Activated CD4-positive, CD25-positive, alpha-beta regulatory T cell treated with anti-CD3 and anti-CD28 coated beads, Interleukin-2, amount 50 U/mL, for 72 hours (primary cell): ENCODE measurements around the gene NAGA.
"Not testable (repeated sequence)": the region's sequence is repeated elsewhere in the genome, so short reads cannot be mapped to it uniquely, and the experiment has no call there.

Experiments used
- DNase-seq: peaks from one replicate; pipeline ENCODE4 v3.0.0; 2021

Gene NAGA

DNA sequence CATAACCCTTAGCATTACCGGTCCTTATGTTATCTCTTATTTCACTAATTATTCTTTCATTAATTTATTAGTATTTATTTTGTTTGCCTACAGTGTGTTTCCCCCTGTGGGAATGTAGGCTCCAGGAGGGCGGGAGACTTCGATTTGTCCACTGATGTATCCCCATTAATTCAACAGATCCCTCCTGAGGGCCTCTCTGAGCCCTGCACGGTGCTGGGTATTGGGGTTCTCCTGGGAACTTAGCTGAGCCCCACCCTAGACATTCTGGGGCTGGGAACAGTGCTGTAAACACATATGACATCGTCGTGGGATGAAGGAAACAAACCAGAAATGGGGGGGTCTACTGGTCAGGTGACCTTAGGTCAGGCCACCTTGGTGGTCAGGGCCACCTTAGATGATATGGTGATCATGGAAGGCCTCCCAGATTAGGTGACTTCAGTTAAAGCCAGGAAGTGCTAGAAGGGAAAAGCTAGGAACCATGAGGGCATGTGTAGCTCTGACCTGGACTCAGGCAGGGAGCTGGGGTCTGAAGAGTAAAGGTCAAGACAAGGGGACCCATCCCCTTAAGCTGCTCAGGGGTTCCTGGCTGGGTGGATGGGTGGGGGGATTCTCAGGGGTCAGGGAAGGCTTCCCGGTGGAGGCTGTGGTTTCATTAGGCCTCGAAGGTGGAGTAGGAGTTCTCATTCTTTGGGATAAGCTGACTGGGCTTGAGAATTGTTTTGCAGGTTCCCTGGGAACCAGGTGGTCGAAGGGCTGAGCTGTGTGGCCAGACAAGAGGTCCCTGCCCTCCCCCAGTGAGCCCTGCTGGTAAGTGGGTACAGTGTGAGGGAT, 4.4 kb upstream of the NAGA start:
- no peak for DNase-seq

DNA sequence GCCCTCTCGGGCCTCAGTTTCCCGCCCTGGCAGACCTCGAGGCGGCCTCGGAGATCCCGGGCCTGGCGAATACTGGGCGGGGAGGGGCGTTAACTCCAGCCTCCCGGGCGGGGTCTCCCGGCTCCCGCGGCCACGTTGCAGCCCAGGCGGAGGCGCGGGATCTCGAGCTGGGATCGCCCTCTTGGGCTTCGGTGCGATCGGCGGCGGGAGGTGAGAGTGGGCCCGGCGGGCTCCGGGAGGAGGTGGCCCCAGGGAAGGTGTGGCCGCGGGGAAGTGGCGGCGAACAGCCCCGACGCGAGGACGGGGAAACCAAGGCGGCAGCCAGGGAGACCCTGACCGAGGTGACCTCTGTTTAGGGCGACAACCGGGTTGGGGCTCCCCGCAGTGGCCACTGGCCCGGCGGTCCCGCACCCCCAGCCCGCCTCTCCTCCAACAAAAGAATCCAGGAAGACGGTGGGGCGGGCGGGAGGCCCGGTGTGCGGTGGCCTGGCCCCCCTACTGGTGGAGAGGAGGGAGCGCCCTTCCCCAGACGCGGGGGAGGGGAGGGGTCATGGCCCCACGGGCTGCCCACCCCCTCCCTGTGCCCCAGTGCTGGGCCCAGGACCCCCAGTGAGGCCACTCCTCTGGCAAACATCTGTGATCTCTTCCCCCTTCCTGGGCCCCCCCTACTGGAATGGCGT, 3.7 kb upstream of the NAGA start, which contains the start of gene PHETA2:
Gene PHETA2, plus strand, starts transcription at position 117 of the 680 bp plus-strand sequence. CDS start 3,046 bp downstream, outside the sequence.
- DNase-seq = peak; percentile 59

DNA sequence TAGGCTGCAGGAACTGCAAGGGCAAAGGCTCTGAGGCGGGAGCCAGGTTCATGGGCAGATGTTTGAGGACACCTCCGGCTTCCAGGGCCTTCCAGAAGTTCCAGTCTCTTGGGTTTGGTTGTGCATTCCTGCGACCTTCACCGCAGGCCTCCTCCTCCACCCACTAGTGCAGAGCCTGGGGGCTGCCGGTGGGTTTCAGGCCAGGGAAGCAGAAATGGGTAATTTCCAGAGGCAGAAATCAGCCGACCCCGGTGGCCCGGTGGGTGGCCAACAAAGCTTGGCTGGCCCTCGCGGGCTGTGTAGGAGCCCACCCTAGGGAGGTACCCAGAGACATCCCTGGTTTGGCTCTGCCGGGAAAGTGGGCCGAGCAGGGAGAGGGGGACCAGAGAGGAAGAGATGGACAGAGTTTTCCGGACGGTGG, 3.0 kb upstream of the NAGA start:
- no peak for DNase-seq

DNA sequence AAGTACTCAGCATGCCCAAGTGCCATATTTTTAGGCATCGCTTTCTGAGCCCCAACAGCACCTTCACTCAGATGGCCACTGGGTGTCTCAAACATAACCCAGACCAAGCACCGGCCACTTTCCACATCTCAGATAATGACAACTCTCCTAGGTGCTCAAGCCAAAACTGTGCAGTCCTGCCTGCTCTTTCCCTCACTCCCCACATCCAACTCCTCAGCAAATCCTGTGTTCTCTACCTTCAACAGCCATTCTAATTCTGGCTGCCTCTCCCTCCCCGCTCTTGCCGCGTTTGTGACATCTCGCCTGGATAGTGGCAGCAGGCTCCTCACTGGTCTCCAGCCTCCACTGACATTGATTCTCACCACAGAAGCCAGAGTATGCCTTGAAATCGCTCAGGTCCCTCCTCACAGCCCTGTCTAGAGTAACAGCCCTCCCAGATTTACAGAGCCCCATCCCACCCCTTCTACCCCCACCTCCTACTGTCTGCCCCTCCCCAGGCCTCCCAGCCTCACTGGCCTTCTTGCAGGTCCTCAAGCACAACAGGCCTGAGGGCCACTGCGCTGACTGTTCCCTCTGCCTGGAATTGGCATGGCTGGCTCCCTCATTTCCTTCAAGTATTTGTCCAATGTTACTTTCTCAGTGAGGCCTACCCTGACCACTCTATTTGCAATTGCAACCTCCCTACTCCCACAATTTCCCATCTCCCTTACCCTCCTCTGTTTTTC, 2.2 kb upstream of the NAGA start:
- DNase-seq = no peak

DNA sequence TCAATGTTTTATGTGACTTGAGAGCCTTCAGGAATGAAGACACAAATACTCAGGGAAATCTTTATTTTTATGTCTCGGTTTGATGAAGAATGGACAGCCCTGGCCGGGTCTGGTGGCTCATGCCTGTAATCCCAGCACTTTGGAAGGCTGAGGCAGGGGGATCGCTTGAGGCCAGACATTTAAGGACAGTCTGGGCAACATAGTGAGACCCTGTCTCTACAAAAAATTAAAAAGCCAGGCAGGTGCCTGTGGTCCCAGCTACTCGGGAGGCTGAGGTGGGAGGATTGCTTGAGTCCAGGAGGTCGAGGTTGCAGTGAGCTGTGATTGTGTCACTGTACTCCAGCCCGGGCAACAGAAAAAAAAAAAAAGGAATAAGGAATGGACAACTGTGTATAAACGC, 896 bp upstream of the NAGA start:
- not testable (repeated sequence) for DNase-seq

DNA sequence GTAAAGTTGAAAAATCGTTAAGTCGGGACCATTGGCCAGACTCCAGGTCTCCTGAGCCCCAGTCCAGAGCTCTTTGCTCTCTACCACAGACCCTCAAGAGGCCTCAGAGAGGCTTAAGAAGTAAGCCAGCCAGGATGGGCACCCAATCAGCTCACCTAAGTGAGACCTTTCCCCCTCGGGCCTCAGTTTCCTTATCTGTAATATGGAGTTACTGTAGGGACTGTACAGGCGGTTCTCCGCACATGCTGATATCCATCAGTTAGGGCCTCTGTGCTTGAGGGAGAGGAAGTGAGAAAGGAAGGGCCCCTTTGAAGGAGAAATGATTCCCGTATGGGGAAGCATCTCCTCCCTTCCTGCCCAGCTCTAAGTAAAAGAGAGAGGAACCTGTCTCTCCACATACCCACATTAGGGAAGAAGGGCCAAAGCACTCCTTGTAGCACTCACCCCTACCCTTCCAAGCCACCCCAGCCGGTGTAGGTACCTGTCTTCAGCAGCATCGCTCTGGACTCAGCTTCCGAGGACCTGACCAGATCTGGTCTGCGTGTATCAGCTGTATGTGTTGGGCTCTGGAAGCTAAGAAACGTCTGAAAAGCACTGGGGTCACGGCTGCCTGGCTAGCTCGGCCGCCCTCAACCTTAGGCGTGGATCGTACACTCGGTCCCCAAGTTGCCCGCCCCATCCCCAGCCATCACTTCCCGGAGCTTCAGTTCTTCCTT, 653 bp downstream of the NAGA start:
- no peak for DNase-seq

DNA sequence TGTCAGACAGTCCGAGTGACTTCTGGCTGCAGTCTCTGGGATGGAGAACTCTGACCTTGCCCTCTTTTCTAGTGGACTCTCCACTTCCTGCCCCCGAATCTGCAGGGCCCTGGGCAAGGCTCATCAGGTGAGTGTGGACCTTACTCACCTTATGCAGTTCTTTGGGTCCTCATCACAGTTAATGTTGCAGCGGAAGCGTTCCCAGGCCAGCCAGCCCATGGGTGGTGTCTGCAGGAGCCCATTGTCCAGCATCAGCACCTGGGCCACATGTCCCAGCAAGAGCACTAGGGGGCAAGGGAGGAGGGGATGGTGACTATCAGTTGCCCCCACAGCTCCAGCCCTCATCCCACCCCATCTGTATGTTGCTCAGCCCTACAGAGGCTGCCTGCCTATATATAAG, 2.3 kb downstream of the NAGA start:
- no peak for DNase-seq

DNA sequence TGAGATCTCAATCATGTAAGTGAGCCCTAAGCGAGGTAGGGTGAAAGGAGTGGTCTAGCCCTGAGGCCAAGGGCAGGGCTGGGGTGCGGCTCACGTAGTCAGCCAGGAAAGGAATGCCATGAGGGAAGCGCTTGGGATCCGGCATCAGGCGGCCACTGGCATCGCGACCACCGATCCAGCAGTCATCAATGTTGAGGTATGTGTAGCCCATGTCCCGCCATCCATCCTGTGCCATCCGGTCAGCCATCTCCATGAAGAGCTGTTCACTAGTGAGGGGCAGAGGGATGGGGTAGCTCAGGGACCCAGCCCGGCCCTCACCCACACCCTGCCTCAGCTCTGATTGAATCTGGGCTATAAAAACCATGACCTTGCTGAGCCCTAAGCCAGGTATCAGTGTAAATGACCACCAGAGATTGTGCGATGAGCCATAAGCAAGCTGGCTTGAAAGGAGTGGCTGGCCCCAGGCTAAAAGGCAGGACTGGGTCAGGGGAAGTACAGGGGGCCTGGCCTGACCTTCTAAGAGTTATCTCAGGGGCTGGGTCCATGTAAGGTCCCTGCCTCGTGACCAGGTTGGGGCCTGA, 2.9 kb downstream of the NAGA start:
- DNase-seq = no peak

DNA sequence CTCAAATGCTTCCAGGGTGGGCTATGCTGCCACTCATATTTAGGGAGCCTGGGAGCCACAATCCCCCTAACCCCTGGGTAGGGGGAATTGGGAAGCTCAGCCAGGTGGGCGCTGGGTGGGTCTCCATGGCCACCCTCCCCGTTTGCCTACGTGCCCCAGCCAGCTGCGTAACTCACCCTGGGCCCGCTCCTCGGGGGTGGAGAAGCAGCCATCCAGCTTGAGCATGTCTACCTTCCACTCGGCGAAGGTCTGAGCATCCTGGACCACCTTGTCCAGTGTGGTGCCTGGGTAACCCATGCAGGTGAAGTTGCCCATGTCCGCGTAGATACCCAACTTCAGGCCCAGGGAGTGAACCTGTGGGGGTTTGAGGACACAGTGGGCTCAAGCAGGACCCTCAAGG, 3.7 kb downstream of the NAGA start:
- DNase-seq = no peak

DNA sequence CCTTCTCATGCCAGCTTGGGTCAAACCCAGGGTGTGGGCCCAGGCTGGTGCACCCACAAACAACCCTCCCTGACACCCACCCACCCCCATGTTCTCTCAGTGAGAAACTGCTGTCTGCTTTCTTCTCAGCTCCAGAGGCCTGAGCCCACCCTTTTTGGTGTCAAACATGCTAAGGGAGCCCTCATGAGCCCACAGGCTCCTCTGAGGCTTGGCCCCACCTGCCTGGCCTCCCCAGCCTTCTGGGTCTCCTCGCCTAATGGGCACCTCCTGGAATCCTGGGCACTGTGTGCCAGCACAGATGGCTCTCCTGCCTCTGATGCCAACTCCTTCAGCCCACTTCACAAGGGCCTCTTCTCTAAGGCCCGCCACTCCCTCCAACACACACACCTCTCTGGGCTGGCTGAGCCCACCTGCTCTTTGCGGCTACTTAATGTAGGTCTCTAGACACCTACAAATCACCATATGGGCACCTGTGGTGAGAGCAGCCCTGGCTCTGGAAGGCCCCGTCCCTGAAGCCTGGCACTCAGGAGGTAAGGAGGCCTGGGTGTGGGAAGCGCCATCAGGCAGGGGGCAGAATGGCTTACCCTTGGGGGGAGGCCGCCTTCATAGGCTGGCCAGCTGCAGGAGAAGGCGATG, 4.4 kb downstream of the NAGA start:
- DNase-seq = no peak

DNA sequence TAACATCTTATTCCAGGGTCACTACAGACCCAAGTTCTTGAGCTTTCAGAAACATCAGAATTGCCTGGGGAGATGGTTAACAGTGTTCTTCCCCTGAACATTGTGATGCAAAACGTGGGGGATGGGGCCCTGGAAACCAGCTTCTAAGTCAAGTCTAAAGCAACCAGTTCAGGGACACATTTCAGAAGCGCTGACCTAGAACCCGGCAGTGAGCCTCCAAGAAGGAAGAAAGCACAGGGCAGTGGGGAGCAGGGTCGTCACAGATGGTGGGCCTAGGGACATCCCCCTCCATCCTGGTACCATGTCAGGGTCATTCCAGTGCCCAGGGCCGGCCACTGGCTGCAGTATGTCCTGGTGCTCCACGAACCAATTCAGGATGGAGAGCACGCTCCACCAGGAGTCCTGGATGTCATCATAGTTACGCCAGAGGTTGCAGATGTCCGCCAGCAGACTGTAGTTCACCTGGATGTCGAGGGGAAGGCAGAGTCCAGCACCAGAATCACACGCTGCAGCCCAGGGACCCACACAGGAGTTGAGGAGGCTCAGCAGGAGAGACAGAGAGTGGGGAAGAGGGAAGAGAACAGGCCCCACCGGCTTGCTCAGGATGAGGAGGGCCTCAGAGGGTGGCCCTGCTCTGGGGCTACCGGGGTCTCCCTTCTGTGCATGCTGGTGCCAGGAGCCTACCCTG, 5.0 kb downstream of the NAGA start:
- DNase-seq = no peak

DNA sequence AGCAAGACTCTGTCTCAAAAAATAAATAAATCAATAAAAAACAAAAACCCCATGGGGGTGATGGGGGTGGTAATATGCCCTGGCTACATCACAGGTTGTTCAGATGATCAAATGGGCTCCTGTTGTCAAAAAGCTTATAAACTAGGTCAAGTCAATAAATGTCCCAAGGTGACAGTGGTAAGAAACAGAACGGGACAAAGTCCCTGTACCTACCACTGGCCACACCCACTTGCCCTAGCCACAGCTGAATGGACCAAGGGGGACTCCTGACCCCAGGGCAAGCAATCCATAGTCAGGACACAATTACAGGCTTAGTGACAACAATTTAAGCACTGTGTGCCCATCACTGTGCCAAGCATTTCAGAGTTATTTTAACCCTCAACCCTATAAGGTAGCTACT, 6.0 kb downstream of the NAGA start:
- DNase-seq = no peak

DNA sequence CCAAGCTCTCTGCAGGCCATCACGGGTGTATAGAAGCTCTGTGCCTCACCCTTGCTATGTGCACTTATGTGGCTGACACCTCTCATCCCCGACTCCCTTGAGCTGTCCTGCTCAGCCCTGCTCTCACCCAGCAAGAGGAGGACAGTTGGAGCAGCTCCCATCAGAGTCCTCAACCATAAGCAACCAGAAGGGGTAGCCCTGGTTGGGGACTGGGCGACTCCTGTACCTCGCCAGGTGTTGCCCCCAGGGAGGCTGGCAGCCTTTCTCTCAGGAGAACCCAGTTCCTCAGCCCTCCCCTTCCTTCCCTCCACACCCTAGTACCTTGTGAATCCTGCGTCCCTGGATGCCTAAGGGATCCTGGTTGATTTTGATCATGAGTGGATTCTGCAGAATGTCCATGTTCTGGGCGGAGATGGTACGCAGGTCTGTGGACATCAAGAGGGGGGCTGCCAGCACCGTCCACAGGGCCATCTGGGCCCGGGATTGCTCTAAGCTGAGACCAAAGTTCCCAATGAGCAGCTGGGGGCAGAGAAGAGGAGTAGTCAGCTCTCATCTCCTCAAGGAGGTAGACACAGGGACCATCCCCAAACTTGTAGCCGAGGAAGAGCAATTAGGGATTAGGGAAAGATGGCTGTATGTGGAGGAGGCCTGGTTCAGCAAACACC, 8.0 kb downstream of the NAGA start:
- no peak for DNase-seq

DNA sequence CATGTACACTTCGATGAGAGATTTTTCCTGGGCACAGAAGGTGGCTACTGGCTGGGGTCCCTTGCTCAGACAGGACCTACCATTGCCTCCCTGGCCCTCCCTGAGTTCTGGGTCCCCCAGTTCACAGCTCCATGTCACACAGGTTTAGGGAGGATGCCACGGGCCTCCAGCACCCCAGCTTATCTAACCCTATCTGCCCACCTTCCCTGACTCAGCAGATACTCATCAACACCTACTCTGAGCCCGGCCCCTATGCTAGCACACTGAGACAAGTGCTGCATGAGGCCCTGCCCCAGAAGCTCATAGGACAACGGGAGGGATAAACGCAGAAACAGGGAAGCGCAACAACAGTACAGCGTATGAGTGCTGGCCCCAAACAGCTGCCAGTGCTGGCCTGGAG, 9.6 kb downstream of the NAGA start:
- no peak for DNase-seq

DNA sequence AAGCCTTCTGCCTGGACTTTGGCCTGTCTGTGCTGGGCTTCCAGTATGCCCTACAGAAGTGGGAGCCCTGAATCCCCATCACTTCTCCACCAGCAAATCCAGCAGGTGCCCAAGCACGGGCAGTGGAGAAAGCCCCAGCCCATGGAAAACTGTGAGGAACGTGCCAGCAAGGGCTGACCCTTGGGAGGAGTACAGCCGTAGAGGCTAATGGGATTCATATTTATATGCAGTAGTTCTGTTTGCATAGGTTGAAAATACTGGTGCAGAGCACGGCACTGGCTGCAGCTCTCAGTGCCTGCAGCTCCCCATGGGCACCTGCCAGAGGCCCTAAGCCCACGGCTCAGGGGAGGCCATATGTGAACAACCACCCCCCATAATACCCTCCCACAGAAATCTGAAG, 10.1 kb downstream of the NAGA start:
- no peak for DNase-seq

DNA sequence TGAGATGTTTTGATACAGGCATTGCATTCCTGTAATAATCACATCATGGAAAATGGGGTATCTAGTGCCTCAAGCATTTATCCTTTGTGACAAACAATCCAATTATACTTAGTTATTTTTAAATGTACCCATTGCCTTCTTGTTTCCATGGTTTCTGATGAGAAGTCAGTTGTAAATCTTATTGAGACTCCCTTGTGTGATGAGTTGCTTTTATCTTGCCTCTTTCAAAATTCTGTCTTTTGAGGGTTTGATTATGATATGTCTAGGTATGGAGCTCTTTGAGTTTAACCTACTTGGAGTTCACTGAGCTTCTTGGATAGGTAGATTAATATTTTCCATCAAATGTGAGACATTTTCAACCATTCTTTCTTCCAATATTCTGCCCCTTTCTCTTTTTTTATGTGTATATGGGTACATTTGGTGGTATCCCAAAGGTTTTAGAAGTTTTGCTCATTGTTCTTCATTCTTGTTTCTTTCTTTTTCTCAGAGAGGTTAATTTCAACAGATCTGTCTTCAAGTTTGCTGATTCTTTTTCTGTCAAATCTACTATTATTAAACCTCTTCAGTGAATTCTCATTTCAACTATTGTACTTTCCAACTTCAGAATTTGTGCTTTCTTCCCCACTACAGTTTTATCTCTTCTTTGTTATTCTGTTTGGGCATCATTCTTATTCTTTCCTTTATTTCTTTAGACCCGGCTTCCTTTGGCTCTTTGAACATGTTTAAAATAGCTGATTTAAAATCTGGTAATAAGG, 13.7 kb downstream of the NAGA start:
- no peak for DNase-seq

DNA sequence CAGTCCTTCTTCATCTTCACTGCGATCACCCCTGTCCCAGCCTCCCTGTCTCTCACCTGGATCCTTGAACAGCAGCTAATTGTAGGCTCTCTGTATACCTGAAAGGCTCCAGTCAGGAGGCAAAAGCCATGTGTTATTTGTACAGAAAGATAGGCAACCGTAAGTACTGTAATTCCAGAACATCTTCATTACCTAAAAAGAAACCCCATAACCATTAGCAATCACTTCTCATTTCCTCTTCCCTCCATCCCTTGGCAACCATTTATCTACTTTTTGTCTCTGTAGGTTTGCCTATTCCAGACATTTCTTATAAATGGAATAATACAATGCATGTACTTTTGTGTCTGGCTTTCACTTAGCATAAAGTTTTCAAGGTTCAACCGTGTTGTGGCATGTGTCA, 17.8 kb downstream of the NAGA start:
- DNase-seq = no peak

DNA sequence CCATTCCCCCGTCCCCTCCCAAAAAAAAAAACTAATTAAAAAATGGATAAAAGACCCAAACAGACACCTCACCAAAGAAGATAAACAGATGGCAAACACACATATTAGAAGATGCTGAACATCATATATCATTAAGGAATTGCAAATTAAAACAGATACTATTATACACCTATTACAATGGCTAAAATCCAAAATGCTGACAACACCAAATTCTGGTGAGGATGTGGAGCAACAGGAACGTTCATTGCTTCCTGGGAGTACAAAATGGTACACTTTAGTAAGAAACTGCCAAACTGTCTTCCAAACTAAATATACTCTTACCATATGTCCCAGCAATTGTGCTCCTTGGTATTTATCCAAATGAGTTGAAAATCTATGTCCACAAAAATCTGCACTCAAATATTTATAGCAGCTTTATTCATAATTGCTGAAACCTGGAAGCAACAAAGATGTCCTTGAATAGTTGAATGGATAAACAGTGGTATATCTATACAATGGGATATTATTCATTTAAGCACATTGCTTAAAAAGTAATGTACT, 19.9 kb downstream of the NAGA start:
- DNase-seq = no peak

DNA sequence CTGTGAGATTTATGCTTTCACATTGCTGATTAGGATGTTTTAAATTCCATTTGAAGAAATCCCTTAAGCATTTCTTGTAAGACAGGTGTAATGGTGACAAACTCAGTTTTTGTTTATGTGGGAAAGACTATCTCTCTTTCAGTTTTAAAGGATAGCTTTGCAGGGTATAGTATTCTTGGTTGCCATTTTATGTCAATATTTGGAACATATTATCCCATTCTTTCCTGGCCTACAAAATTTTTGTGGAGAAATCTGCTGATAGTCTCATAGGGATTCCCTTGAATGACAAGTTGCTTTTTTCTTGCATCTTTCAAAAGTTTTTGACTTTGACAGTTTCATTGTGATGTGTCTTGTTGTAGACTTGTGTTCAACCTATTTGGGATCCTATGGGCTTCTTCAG, 28.8 kb downstream of the NAGA start:
- DNase-seq = no peak

DNA sequence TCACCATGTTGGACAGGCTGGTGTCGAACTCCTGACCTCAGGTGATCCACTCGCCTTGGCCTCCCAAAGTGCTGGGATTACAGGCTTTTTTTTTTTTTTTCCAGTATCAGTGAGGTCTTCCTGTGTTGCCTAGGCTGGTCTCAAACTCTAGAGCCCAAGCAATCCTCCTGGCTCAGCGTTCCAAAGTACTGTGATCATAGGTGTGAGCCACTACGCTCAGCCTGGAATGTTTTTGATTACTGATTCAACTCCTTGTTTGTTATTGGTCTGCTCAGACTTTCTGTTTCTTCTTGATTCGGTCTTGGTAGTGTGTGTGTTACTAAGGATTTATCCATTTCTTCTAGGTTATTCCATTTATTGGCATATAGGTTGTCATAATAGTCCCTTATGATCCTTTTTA, 31.3 kb downstream of the NAGA start:
- no peak for DNase-seq
